GM21526 (cell line): ENCODE data around the gene JAGN1.
"Not testable (repeated sequence)": the region's sequence is repeated elsewhere in the genome, so short reads cannot be mapped to it uniquely, and the experiment has no call there.

Experiments
- ATAC-seq: cut with Tn5 transposase; IDR thresholded peaks from one replicate; pipeline ENCODE4 v1.9.1; 2021; ENCODE audit warnings: moderate library complexity; ENCODE audit not compliant: unreplicated experiment, low FRiP score

Gene JAGN1

DNA sequence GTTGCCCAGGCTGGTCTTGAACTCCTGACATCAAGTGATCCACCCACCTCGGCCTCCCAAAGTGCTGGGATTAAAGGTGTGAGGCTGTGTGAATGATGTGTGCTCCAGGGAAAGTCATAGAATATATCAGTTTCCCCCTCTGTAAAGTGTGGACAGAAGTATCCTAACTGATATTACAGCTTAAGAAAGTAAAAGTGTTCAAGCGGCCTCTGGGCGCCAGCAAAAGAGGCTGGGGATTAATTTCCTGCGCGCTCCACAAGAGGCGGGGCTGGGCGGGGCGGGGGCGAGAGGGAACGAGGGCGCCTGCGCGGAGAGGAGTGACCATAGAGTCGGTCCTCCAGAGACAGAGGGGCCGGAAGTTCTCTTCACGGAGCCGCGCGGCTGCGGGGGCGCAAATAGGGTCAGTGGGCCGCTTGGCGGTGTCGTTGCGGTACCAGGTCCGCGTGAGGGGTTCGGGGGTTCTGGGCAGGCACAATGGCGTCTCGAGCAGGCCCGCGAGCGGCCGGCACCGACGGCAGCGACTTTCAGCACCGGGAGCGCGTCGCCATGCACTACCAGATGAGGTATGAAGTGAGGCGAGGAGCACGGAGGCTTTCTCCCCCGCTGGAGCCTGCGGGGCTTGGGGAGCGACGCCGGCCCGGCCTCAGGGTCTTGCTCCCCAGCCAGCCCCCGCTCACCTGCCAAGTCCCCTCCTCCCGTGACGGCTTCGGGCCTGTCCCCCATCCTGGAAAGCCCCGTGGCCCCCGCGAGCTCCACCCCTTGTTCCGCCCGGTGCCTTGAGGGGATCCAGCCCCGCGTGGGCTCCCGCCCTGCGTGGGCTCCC is at the start of gene JAGN1:
Gene JAGN1, plus strand, starts transcription at position 362 of the 823 bp plus-strand sequence. Its CDS starts 113 bp downstream, at position 475.
- ATAC-seq: peak; percentile 75

DNA sequence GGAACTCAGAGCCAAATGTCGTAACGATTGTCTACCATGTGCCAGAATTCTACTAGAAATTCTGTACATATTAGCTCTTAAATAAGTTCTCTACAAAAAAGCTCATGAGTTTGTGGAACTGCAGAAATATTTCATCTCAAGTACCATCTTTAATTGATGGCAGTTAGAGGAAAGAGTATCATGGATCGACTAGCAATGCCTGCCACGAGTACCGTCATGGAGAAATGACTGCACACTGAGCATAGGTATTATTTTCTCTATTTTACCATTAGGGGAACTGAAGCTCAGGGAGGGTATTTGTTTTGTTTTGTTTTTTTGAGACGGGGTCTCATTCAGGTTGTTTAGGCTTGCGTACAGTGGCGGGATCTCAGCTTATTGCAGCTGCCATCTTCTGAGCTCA is 49.4 kb upstream of the JAGN1 start:
- no peak for ATAC-seq

DNA sequence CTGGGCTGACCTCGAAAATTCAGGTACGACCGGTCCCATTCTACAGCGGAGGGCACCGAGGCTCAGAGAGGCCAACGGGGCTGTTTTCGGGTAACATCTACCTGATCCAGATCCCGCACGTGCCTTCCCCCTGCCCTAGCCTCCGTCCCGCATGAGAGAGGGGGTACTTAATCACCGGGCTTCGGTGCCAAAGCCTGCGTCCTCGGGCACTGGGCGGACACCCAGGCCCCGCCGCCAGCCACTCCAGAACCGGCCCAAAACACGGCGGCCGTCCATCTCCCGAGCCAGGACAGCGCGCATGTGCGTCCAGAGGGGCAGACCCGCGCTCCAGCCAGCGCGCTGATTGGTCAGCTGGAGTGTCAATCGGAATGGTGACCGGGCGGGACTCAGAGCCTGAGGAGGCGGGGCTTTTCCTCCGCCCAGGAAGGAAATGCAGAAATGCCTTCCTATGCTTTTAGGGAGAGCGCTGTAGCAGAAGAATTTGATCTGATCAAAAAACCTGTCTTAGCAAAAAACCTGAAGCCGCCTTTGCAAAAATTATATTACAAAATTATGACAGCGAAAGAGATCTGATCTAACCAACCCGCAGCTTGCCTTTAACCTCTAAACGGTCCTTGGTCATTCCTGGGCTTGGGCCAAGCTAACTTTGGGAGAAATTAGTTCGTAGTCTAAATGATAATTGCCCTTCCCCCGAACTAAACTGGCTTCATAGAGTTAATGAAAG is 46.5 kb upstream of the JAGN1 start, which contains the start of gene RPUSD3:
Gene RPUSD3, minus strand, starts transcription at position 294 of the 724 bp plus-strand sequence. Its CDS starts 18 bp downstream, at position 276.
- peak; percentile 94 for ATAC-seq

DNA sequence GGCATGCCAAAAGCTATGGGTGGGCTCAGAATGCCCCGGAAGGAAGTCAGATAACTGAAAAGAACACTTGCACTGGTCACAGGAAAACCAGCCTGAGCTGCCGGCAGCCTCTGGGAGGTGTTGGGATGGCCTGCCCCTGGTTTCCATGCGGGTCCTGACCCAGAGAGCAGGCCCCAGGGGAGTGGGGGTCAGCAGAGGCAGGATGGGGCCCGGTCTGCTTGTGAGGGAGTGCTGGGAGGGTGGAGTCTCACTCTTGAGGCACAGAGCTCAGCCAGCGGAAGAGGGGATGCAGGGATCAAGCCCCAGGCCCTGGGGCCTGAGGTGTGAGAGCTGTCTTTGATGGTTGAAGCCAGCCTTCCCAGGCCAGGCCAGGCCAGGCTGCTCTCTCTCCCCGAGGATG is 44.2 kb upstream of the JAGN1 start:
- no peak for ATAC-seq

DNA sequence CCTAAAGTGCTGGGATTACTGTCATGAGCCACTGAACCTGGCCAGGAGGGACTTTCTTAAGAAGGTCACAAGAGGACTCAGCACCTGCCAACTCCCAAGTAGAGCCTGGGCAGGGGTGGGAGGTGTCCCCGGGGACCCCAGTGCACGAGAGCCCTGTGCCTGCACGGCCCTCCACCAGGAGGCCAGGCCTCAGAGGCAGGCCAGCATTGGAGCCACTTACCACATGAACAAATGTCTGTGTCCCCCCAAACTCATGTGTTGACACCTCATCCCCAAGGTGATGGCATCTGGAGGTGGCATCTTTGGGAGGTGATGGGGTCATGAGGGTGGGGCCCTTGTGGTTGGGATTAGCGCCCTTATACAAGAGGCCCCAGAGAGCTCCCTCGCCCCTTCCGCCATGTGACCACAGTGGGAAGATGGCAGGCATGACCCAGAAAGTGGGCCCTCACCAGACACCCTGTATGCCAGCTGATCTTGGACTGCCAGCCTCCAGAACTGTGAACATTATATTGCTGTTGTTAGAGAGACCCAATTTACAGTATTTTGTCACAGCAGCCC is 43.4 kb upstream of the JAGN1 start:
- ATAC-seq: no peak

DNA sequence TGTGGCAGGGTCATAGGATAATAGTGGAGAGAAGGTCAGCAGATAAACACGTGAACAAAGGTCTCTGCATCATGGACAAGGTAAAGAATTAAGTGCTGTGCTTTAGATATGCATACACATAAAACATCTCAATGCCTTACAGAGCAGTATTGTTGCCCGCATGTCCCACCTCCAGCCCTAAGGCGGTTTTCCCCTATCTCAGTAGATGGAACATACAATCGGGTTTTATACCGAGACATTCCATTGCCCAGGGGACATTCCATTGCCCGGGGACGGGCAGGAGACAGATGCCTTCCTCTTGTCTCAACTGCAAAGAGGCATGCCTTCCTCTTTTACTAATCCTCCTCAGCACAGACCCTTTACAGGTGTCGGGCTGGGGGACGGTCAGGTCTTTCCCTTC is 42.5 kb upstream of the JAGN1 start:
- not testable (repeated sequence) for ATAC-seq

DNA sequence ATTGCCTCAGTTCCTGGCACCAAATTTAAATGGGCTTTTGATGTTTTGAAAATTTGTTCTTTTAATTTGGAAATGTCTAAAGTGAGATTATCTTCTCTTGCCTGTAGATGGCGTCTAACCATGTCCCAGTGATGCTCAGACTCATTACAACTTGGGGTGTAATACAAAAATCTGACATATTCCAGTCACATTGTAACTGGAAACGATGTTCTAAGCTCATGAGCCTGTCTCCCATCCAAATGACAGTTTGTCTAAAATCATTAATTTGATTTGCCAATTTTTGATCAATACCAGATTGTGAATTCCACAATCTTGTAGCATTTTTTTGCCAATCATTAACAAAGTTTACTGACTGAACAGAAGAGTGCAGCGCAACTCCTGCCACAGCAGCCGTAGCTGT is 41.5 kb upstream of the JAGN1 start:
- not testable (repeated sequence) for ATAC-seq

DNA sequence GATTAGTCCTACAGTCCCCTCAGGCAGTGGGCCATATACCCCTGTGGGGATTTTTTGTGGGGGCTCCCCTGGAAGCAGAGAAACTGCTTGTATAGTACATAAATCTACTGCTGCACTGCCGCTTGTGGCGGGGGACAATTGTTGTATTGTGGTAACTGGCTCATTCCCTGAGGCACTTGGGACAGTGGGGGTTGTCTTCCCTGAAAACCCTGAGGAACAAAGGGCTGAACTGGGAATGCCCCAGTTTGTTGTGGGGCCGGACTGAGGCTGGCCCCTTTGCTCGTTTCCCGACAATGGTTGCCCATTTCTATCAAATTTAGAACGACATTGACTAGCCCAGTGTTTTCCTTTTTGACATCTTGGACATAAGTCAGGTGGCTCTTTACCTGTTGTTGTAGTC is 39.0 kb upstream of the JAGN1 start:
- not testable (repeated sequence) for ATAC-seq

DNA sequence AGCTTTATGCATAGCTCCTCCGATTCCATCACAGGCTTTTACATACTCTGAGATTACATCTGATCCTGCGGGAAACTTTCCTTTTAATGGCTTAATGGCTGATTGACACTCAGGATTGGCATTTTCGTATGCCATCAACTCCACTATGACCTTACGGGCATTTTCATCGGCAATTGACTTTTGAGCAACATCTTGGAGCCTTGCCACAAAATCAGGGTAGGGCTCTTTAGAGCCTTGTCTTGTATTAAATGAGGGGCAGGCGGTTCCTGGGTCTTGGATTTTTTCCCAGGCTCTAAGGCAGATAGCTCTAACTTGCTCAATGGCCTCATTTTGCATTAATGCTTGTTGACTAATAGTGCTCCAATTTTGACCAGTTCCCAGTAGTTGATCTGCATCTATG is 38.5 kb upstream of the JAGN1 start:
- ATAC-seq: not testable (repeated sequence)

DNA sequence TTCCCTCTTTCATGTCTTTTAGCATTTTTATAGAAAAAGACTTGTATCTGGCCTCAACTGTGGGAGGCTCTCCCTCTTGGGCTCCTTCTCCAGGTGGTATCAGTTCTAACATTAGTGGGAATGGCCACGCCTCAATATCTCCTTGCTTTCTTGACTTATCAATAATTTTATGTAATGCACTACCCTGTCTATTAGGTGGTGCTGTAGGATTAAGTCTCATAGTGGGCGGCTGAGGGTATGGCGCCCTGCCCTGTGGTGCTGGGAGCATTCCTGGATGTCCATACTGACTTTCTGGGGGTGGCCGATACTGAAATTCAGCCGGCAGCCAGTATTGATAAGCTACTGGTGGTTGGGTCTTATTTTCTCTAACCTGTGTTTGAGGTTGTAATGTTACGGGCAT is 37.9 kb upstream of the JAGN1 start:
- ATAC-seq: no peak

DNA sequence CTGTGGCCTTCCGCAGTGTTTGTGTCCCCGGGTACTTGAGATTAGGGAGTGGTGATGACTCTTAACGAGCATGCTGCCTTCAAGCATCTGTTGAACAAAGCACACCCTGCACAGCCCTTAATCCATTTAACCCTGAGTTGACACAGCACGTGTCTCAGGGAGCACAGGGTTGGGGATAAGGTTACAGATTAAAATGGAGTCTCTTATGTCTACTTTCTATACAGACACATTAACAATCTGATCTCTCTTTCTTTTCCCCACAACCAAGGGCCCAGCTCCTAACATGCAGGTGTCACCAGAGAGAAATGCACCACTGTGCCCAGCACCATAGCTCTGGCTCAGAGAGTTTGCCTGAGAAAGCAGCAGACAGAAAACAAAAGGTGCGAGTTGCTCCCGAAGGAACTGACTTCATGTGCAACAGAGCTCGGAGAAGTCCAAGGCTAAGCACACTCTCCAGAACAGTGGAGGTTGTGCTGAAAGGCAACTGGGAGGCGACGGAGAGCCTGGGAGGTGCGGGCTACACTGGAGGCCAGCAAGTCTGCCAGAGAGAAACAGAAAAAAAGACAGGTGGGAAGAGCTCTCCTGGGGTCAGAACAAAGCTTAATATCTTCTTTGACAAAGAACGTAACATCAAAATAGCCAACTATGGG is 36.0 kb upstream of the JAGN1 start:
- ATAC-seq: not testable (repeated sequence)

DNA sequence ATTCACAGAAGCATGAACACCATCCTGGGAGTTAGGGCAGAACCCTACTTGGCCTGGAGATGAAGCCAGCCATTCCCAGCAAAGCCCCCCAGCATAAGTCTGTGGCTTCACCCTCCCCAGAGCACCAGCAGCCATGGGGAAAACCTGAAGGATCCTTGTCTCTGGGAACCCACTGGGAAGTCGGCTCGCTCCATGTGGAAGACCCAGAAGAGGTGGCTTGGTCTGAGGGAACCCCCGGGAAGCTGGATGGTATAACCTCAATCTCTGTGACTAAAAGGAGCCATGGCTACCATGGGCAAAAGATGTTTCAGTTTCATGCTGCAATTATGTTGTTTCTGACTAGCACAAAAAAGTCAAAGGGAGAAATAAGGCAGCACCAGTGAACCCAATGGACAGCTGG is 34.8 kb upstream of the JAGN1 start:
- no peak for ATAC-seq

DNA sequence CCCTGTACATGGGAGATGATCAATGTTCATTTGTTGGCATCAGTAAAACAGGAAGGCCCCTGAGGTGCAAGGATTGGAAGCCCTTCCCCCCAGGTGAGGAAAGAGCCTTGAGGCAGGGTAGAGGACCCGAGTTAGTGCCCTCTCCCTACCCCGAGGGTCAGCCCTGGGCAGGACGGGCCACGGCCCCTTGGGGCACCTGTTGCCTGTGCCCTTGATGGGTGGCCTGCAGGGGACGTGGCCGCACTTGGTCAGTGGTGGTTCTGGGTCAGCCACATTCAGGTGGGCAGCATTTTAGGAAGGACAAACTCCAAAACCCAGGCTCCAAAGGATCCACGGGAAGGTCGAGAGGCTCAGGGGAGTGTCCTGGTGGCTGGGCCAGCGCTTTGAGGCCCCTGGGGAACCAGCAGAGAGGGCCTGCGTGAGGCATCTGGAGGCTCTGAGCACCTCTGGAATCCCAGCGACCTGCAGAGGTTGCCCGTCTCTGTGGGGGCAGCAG is 30.8 kb upstream of the JAGN1 start:
- ATAC-seq: no peak

DNA sequence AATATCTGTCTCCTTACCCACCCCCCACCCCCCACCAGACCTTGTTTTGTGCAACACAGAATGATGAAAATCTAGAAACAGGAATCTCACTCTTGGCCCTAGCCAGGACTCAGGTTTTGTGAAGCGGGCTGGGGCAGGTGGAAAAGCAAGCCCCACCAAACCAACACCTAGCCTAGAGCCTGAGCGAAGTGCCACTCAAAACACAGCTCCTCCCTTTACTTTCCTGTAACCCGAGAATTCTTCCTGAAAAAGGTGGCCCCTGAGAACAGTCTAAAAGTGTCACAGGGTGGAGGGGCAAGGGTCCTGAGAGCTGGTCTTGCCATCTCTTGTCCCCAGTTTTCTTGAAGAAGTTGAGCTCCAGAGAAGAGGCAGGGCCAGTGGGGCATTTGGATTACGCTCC is 29.2 kb upstream of the JAGN1 start:
- no peak for ATAC-seq

DNA sequence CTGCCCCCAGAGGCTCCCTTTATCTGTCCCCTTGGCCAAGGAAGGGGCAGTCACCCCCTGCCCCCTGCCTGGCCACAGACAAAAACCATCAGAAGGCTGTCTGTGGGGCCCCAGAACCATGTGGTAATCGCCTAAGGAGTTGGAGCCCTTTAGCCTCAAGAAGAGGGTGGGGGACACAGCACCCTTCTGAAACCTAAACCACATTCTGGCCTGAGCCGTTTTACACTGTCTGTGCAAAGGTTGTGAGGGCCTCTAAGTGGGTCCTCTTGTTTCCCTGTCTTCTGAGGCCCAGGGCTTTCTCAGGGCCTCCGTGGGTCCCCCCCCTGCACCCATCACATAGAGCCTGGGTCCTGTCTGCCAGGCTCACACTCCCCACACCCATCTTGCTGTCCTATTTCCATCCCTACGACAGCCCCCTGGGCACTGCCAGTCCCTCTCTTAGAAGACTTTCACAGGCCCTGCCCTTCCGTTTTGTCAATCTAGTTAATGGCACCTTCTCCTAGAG is 28.7 kb upstream of the JAGN1 start:
- ATAC-seq: no peak

DNA sequence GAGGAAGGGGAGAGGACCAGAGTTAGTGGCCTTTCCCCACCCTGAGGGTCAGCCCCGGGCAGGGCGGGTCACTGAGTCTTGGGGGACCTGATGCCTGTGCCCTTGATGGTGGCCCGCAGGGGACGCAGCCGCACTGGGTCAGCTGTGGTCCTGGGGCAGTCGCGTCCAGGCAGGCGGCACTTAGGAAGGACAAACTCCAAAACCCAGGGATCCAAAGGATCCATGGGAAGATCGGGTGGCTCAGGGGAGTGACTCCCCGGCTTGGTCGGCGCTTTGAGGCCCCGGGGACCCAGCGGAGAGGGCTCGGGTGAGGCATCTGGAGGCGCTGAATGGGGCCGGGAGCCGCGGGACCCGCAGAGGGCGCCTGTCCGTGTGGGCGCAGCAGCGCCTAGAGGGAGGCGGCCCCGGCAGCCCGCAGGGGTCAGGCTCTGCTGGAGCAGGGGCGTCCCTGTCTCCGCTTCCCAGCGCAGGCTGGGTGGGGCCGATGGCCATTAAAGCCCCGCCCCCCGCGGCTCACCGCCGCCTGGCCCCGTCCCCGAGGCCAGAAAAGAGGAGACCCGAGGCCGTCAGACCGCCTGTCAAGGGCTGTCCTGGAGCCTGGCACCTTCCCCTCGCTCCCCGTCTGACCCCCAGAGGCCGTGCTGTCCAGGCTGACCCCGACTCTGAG is 27.9 kb upstream of the JAGN1 start:
- ATAC-seq: no peak

DNA sequence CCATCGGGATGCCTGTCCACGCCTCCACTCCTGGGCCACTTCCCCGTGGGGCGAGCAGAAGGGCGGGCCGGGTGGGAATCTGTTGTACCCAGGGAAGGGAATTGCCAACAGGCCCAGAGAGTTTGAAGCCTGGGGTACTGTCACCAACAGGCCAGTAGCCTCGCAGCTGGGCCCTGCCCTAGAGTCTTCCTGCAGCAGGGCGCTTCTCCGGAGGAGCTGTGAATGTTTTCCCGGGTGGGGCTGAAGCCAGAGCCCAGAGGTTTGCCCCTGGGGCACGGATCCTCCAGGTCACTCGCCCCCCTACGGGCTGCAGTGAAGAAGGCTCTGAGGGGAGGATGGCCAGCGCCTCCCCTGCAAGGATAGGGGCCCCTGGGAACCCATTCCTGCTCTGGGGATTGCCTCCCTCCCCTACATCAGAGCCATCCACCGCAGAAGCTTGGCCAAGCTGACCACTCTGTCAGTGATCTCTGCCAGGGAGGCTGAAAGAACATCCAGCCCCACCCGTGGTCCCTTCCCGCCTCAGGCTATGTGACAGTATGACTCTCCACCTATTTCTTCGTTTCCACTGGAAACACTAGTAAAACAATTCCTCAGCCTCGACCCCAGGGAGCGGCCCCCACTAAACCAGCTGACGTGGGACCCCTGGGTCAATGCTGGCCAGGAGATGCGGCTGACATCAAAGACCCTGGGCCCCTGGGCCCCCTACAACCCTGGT is 27.2 kb upstream of the JAGN1 start:
- no peak for ATAC-seq

DNA sequence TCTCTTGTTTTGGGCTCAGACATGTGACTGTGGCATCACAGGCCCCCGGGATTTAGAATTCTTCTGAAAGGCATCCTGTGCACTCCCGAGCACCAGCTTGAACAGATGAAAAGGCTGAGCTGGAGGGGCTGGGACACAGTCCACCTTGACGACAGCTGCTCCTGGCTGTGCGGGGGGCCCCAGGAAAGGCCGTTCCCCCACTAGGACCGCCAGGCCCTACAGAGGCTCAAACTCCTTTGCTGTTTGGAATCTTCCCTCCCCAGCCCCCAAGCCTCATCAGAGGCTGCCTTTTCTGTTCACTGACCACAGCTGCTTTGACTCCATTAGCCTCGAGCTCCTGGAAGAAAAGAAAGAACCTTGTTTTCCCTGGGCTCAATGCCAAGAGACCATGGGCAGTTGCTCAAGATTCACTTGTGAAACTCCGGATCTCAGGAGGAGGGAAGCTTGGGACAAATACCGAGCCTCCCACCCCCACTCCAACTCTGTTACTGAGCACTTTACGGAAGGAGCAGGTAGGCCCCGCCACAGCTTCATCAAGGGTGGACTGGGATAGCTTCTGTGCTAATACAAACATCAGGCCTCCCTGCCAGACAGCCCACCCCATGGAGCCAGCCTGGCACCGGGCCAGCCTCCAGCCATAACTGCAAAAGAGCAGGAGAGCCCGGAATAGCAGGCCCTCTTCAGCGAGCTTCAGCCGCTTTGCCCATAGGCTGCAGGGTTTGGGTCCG is 26.0 kb upstream of the JAGN1 start:
- no peak for ATAC-seq
